NB4 (cell line): Measurements from ENCODE around the gene CCDC28B.

Source experiments
- DNase-seq: peaks from one replicate; pipeline ENCODE4 v3.0.0; 2010; ENCODE audit warnings: low read depth
- H3K4me3 ChIP-seq: one replicate; pipeline ENCODE4 v1.5.1; 2011; ENCODE audit warnings: mild to moderate bottlenecking, low read depth, low read length, moderate library complexity
- MYC ChIP-seq: IDR thresholded peaks from 2 replicates; pipeline ENCODE4 v1.6.1; 2011; ENCODE audit warnings: low read depth, low read length
- POLR2A ChIP-seq: IDR thresholded peaks from 2 replicates; pipeline ENCODE4 v1.6.1; 2011; ENCODE audit warnings: mild to moderate bottlenecking; ENCODE audit not compliant: insufficient read length; ENCODE audit errors: extremely low read depth
- TF ChIP-seq, protein P1 (sequence below): IDR thresholded peaks from 2 replicates; pipeline ENCODE4 v1.6.1; 2011; ENCODE audit warnings: low read depth, low read length
- TF ChIP-seq, protein P2 (sequence below): IDR thresholded peaks from one replicate; pipeline ENCODE4 v1.5.1; 2012; ENCODE audit warnings: low read depth, low read length

CCDC28B gene

DNA sequence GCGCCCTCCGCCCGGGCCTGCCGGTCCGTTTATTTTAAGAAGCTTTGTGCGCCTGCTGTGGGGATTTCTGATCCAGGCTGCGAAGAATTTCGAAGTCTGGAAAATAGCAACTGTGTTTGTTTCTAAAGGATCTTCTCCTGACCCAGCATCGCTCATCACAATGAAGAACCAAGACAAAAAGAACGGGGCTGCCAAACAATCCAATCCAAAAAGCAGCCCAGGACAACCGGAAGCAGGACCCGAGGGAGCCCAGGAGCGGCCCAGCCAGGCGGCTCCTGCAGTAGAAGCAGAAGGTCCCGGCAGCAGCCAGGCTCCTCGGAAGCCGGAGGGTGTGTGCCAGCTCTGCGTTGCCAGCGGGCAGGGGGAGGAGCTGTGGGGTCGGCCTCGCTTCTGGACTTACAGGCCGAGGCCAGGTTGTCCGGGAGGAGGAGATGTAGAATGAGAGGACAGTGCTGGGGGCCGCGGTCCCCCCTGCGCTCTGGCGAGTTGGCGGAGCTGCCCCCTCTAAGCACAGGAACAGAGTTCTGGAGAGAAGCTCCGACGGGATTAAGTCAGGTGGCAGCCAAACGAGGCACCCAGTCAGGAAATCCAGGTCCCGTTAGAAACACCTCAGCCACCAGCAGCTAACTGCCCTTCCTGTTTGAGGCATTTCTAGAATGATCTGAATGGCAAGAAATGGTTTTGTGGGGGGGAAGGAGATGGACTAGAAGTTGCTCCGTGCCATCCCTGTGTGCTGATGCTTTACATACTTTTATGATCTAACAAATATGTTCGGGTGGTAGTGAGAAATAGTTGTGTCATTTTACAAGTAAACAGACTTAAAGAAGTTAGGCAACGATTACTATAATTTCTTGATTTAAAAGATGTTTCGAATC is 20.0 kb upstream of the CCDC28B start:
- peak overlapping the region; percentile 91 for H3K4me3 ChIP-seq
- DNase-seq: peak; percentile 62
- TF ChIP-seq, protein P1, sequence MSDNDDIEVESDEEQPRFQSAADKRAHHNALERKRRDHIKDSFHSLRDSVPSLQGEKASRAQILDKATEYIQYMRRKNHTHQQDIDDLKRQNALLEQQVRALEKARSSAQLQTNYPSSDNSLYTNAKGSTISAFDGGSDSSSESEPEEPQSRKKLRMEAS: no peak
- TF ChIP-seq, protein P2, sequence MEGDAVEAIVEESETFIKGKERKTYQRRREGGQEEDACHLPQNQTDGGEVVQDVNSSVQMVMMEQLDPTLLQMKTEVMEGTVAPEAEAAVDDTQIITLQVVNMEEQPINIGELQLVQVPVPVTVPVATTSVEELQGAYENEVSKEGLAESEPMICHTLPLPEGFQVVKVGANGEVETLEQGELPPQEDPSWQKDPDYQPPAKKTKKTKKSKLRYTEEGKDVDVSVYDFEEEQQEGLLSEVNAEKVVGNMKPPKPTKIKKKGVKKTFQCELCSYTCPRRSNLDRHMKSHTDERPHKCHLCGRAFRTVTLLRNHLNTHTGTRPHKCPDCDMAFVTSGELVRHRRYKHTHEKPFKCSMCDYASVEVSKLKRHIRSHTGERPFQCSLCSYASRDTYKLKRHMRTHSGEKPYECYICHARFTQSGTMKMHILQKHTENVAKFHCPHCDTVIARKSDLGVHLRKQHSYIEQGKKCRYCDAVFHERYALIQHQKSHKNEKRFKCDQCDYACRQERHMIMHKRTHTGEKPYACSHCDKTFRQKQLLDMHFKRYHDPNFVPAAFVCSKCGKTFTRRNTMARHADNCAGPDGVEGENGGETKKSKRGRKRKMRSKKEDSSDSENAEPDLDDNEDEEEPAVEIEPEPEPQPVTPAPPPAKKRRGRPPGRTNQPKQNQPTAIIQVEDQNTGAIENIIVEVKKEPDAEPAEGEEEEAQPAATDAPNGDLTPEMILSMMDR: no peak
- TF ChIP-seq POLR2A (no peak), MYC (no peak)

DNA sequence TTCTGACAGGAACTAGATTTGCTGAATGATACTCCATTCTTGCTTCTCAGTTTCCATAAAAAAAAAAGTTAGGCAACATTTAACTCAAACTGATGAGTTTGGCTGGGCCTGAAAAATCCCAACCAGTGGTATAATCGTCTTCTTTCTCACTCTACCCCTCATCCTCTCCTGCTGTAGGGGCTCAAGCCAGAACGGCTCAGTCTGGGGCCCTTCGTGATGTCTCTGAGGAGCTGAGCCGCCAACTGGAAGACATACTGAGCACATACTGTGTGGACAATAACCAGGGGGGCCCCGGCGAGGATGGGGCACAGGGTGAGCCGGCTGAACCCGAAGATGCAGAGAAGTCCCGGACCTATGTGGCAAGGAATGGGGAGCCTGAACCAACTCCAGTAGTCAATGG is 19.3 kb upstream of the CCDC28B start:
- peak overlapping the region; percentile 91 for H3K4me3 ChIP-seq
- no peak for DNase-seq
- TF ChIP-seq, protein P1: no peak
- TF ChIP-seq, protein P2: no peak
- TF ChIP-seq POLR2A (no peak), MYC (no peak)

DNA sequence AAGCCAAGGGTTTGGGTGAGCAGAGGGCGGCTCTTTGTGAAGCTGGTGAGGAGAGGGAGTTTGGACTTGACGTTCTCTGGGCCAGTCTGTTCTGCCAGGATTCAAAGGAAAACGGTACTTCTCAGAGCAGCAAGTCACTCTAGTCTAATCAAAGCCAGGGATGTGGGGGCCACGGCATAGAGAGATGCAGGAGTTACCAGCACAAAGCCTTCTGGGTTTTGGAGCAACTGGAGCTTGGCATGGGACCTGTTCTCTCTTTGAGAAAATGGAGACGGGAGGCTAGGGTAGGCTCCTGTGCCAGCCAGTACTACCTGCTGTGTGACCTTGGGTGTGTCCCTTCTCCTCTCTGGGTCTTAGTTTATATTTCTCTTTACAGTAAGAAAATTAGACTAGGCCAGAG is 18.8 kb upstream of the CCDC28B start:
- TF ChIP-seq, protein P1: no peak
- TF ChIP-seq POLR2A (no peak), MYC (no peak)
- TF ChIP-seq, protein P2: no peak
- H3K4me3 ChIP-seq: peak overlapping the region; percentile 91
- no peak for DNase-seq

DNA sequence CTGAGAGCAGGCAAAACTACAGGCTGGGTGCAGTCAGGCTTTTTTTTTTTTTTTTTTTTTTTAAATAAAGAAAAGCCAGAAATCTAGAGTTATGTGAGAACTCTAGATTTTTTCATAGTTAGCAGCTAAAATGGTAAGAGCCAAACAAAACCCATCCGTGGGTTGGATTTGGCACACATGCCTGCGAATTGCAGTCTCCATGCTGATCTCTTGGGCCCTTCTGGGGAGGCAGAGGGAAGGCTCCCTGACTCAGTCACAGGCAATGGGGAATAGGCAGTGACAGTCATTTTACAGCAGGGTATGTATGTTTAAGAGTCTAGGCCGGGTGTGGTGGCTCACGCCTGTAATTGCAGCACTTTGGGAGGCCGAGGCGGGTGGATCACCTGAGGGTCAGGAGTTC is 18.3 kb upstream of the CCDC28B start:
- peak overlapping the region; percentile 91 for H3K4me3 ChIP-seq
- no peak for TF ChIP-seq MYC
- TF ChIP-seq, protein P1: no peak
- TF ChIP-seq, protein P2: no peak
- no peak for TF ChIP-seq POLR2A
- DNase-seq: no peak

DNA sequence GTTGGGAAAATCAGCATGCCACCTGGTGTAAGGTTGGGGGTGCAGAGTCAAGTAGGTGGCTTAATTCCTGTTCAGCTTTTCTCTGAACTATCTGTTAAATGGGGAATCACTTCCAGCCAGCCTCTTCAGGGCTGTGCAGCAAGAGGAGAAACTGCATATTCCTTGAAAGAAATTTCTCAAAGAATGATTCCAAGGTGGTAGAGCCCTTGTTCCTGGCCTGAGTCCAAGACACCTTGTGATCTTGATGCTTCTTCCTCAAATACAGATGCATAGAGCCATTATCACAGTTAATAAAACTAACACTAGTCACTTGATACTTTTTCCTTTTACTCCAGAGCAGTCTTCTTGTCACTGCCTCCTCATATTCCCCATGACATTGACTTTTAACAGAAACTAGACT is 15.7 kb upstream of the CCDC28B start:
- TF ChIP-seq, protein P1: no peak
- TF ChIP-seq POLR2A: no peak
- H3K4me3 ChIP-seq: peak overlapping the region; percentile 13
- DNase-seq: no peak

DNA sequence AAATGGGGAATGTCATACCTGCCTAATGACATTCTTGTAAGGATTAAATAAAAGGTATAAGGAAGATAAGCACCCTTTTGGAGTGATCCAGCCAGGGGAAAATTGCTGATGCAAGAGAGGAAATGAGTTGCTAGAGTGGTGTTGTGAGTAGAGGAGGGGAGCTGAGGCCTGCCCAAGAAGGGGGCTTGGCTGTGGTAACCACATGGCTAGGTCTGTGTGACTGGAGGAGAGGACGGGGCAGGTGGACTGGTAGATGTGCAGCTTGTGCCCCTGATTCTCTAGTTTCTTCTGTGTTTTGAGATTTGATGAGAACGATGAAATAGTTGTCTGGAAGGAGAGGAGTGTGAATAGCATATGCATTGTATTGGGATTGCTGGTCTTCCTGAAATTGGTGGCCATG is 14.3 kb upstream of the CCDC28B start:
- TF ChIP-seq, protein P2: no peak
- TF ChIP-seq, protein P1: no peak
- TF ChIP-seq POLR2A (no peak), MYC (no peak)

More for the DNA sequence above, 14.3 kb upstream of the CCDC28B start:
- no peak overlapping the region for H3K4me3 ChIP-seq
- peak; percentile 32 for DNase-seq
